Fibroblast of the aortic adventitia (primary cell): ENCODE results near the gene RFC5. TPM values are rescaled to one million over a fixed set of nuclear protein-coding genes. Genes with fewer than 3 reads are reported as not detected.
A peak's percentile ranks its signal among the peaks of the same experiment; 100 is the strongest.

ENCODE experiments used
- DNase-seq: peaks from one replicate; pipeline ENCODE4 v3.0.0-alpha.2; 2010; ENCODE audit warnings: low read depth
- H3K4me3 ChIP-seq: 2 replicates; pipeline ENCODE4 v1.5.1; 2011; ENCODE audit warnings: low read depth, mild to moderate bottlenecking, control low read depth, low read length, moderate library complexity
- CTCF ChIP-seq: IDR thresholded peaks from 2 replicates; pipeline ENCODE4 v1.5.1; 2011; ENCODE audit warnings: mild to moderate bottlenecking, low read length, control low read depth, inconsistent platforms; ENCODE audit not compliant: insufficient read depth
- total RNA-seq: library from RNA; depleted of rRNA; stranded (reverse); fragments of >200 nt; gene quantifications from 2 replicates; pipeline ENCODE4 v1.2.3, GENCODE V29; 2012; ENCODE audit warnings: low replicate concordance

Gene RFC5
- total RNA-seq, 1 donor = 26.2 TPM

GRCh38 chr12:118025168-118025567 lies 8.7 kb downstream of the RFC5 start:
- H3K4me3 ChIP-seq = no peak overlapping the region
- DNase-seq = no peak
- no peak for TF ChIP-seq CTCF

GRCh38 chr12:118029166-118029565 lies 12.7 kb downstream of the RFC5 start:
- H3K4me3 ChIP-seq = no peak overlapping the region
- no peak for TF ChIP-seq CTCF
- DNase-seq = no peak

GRCh38 chr12:118032188-118032587 lies 15.7 kb downstream of the RFC5 start:
- H3K4me3 ChIP-seq = no peak overlapping the region
- no peak for TF ChIP-seq CTCF
- DNase-seq = no peak

- no peak for TF ChIP-seq CTCF
- no peak overlapping the region for H3K4me3 ChIP-seq
- no peak for DNase-seq
Measured at GRCh38 chr12:118033323-118033722, 16.8 kb downstream of the RFC5 start.

GRCh38 chr12:118033902-118034301 lies 17.4 kb downstream of the RFC5 start:
- peak; percentile 42 for DNase-seq
- H3K4me3 ChIP-seq = no peak overlapping the region

GRCh38 chr12:118034429-118035189 lies 18.1 kb downstream of the RFC5 start:
- DNase-seq = peak; percentile 77
- peak; percentile 59 for TF ChIP-seq CTCF
- no peak overlapping the region for H3K4me3 ChIP-seq

More at GRCh38 chr12:118033902-118034301, 17.4 kb downstream of the RFC5 start:
- no peak for TF ChIP-seq CTCF
